ENCODE data around the gene KCTD20.
"Not testable (repeated sequence)": the region's sequence is repeated elsewhere in the genome, so short reads cannot be mapped to it uniquely, and the experiment has no call there.

The KCTD20 gene

DNA sequence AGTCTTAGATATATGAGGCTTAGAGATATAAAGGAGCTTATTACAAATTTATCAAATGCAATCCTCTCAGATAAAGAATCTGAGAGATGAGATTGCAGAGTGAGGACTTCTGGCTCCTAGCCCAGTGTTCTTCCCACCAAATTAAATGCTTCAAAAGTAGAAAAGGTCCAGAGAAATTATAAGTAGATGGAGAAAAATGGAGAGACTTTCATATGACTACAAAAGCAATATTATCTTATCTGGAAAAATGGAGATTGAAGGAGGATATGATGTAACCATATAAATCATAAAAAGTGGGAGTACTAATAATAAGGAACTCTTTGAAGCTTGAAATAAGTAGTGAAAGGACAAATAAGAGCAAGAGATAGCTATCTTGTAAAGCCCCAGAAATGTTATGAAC is 2.8 kb downstream of the KCTD20 start:
- no peak for DNase-seq

DNA sequence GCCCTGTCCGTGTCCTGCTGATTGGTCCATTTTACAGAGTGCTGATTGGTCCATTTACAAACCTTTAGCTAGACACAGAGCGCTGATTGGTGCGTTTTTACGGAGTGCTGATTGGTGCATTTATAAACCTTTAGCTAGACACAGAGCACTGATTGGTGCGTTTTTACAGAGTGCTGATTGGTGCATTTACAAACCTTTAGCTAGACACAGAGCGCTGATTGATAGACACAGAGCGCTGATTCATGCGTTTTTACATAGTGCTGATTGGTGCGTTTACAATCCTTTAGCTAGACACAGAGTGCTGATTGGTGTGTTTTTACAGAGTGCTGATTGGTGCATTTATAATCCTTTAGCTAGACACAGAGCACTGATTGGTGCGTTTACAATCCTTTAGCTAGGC is 6.4 kb downstream of the KCTD20 start:
- DNase-seq: not testable (repeated sequence)

DNA sequence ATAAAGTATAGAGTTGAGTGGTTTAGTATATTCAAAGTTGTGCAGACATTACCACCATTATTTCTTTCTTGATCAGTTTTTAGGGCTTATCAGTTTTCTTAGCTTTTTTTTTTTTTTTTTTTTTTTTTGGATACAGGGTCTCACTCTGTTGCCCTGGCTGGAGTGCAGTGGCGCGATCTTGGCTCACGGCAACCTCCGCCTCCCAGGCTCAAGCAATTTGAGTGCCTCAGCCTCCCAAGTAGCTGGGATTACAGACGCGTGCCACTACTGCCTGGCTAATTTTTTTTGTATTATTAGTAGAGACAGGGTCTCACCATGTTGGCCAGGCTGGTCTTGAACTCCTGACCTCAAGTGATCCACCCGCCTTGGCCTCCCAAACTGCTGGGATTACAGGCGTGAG is 10.1 kb downstream of the KCTD20 start:
- not testable (repeated sequence) for DNase-seq

DNA sequence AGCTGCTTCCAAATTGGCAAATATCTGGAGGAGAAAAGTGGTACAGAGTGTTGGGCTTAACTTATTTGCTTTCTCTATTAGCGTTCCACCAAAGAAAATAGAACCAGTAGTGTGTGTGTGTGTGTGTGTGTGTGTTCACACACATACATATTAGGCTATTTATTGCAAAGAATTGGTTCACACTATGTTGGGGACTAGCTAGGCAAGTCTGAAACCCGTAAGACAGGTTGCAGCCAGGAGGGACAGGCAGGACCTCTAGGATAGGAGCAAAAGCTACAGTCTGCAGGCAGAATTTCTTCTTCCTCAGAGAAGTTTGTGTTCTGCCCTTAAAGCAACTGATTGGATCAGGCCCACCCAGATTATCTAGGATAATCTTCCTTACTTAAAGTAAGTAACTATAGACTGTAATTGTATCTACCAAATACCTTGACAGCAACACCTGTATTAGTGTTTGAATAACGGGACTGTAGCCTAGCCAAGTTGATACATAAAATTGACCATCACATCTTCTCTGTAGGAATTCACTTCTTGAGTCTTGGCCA is 12.8 kb downstream of the KCTD20 start:
- no peak for DNase-seq

DNA sequence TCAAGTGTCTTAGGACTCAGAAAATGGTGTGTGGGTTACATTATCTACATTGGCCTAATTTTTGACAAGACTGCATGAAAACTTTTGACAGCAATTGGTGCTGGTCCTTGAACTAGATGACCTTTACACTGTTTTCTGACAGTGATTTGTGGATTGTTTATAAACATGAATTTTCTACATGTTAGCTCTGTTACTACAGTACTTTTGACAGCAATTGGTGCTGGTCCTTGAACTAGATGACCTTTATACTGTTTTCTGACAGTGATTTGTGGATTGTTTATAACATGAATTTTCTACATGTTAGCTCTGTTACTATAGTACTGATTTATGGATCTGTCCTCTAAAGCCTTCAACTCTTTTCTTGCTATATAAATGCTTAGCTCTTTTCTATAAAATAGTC is 16.7 kb downstream of the KCTD20 start:
- DNase-seq: no peak

DNA sequence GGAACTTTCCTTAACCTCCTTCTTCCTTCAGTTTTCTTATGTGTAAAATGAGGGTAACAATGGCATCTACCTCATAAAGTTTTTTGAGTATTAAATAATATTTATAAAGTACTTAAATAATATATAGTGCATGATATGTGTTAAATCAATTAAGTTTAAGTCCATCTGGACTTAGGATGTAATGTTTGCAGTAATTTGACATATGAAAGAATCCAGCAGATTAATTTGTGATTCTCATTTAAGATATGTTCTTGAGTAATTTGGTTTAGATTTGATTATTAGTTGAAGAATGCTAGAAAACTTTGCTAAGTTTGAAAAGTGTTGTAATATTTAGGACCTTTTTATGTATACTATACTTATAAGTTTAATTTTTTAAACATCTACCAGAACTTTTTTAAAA is 18.1 kb downstream of the KCTD20 start:
- no peak for DNase-seq

DNA sequence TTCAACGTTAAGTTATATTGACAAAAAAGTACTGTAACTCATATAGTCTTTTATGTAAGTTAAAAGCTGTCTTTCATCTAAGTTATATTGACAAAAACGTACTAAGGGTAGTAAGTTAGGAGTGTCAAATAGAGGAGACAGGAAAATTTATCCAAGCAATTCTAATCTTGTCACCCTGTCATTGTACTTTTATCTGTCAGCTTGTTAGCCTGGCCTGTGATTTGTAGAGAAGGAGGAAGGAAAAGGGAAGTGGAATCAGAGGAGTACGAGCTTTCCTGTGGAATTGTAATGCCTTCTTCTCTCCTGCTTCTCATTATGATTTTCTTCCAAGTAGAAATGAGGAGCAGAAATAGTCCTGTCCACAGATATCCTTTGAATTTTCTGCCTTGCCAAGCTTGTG is 18.8 kb downstream of the KCTD20 start:
- DNase-seq: no peak

DNA sequence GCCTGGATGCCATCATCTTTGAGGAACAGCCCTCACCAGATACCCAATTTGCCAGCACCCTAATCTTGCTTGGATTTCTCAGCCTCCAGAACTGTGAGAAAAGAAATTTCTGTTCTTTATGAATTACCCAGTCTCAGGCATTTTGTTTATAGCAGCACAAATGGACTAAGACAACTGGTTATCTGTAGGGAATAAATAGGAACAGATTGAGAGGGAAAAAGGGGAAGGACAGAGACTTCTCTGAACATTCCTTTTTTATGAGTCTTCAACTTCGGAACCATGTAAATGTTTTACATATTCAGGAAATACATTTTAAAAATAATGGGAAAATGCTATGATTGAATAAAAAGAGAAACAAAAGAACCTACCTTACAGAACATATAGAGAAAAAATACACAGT is 20.9 kb downstream of the KCTD20 start:
- no peak for DNase-seq

DNA sequence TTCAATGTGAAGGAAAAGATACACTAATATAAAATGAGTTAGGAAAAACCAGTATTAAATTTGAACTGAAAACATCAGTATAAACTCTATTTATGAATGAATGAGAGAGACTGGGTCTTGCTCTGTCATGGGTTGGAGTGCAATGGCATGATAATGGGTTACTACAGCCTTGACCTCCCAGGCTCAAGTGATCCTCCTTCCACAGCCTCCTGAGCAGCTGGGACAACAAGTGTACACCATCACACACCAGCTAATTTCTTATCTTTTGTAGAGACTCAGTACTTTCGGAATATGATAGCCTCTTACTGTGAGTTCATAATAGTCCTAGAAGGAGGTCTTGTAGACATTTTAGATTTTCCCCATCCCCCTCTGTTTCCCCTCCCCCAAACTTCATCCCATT is 21.4 kb downstream of the KCTD20 start:
- DNase-seq: no peak

DNA sequence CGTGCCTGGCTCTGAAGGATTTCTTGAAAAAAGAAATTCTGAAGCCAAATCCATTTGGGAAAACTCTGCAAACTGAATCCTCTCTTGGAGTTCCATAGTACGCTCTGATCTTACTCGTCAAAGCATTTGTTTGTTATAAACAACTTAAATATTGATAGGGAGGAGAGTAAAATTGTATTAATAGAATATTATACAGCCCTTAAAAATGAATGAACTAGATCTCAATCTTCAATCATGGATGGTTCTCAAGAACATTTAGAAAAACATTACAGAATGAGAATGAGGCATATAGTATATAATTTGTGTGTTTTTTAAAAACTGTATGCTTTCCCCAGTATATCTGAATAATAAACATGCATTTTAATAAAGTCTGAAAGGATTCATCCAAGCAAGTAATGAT is 24.8 kb downstream of the KCTD20 start:
- no peak for DNase-seq

DNA sequence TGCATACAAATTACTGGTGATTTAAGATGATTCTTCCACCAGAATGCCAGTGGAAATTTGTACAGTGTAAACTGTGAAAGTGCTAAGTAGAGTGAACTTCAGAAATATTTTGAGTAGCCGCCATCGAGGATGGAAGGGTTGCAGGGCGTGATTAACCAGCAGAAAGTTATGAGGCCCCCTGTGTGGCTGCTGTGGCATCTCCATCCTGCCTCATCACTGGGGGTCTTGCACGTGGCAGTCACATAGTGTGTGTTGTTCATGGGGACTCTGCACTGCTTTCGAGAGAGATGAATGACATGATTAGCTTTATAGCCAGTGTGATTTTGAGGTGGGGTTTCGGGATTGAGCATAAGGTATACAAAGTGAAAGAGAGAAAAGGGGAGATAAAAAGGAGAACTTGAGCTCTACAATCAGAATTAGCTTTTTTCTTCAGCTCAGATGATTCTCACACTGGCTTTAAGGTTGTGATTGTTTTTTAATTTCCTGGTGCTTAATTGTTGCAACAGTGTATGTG is 26.4 kb downstream of the KCTD20 start:
- no peak for DNase-seq

DNA sequence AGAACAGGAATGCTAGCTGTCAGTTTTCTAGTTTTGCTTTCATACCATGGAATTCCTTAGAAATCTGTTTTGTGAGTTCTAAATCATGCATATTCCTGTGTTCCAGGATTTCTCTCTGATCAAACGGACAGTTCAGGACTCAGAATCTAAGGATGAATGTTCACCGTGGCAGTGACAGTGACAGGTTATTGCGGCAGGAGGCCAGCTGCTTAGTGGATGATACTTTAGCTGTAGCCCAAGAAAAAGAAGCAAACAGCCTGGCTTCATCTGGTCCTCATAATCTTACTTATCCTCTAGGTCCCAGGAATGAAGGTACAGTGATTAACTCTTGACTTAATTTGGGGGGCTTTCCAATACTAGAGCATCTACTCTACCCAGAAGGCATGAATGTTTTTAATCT is 27.1 kb downstream of the KCTD20 start:
- DNase-seq: no peak

DNA sequence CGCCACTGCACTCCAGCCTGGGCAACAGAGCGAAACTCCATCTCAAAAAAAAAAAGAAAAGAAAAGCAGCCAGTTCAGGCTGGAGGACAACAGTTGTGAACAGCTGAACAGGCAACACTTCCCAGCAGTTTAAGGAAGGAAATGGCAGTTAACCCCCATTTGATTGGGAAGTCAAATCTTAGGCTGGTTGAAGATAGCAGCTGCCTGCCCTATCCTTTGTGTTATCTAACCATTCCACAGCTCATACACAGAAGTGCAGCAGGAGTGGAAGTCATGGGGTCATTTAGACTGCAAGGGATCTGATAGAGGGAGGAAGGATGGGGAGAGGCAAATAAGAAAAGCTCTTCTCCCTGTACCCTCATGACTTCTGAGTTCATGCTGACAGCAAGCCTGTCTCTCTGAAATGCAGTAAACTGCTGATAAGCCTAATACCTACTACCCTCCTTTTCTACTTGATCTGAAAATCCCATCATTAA is 35.3 kb downstream of the KCTD20 start:
- DNase-seq: no peak

DNA sequence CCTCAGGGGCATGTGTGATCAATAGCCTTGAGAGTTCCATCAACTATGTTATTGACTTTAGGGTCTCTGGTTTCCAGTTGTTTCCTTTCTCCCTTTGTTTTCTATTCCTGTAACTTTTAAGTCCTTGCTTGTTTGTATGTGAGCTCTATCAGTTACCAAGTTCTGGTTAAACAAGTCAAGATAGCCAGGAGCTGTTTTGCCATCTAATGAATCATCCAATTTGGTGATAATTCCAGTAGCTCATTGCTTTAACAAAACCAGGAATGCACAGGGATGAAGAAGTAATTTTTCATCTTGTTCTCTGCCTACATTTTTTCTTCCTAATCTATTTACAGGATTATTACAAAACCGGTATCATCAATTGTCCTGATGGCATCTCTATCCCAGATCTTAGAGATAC is 36.5 kb downstream of the KCTD20 start:
- DNase-seq: no peak

DNA sequence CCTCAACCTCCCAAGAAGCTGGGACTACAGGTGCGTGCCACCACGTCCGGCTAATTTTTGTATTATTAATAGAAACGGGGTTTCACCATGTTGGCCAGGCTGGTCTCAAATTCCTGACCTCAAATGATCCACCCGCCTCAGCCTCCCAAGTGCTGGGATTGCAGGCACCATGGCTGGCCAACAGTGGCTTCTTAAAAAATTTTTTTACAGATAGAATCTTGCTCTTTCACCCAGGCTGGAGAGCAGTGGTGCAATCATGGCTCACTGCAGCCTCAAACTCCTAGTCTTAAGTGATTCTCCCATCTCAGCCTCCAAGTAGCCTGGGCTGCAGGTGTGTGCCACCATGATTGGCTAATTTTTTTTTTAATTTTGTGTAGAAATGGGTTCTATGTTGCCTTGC is 40.5 kb downstream of the KCTD20 start:
- not testable (repeated sequence) for DNase-seq

DNA sequence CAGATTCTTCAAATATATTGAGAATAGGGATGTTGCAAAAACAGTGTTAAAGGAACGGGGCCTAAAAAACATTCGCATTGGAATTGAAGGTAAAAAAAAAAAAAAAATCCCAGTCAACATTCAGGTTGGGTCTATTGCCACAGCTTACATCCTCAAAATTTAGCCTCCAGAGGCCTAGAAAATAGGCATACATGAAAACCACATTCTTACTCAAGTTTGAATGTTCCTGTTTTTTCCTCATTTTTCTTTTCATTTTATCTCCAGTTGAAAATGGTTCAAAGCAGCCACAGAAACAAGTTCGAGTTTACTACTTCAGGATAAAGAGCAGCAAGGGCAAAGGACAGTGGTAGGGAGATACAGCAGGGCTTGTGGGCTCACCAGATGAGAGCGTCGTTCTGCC is 41.9 kb downstream of the KCTD20 start:
- no peak for DNase-seq

DNA sequence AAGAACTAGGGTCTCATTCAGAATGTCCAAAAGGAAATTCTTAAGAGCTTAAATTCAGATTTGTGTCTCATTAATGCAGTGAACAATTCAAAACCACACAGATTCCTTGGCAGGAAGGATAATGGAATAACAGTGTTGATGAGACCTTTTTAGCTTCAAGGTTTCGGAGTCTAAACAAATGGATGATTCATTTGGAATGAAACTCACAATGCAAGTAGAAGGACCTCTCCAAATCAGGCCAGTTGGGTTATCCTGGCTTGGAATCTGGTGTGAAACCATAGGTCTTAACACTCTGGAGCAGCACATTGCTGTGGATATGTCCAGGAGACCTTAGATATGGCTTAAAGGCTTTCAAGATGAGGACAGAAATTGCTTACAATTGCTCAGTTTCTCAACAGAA is 44.9 kb downstream of the KCTD20 start:
- DNase-seq: no peak

DNA sequence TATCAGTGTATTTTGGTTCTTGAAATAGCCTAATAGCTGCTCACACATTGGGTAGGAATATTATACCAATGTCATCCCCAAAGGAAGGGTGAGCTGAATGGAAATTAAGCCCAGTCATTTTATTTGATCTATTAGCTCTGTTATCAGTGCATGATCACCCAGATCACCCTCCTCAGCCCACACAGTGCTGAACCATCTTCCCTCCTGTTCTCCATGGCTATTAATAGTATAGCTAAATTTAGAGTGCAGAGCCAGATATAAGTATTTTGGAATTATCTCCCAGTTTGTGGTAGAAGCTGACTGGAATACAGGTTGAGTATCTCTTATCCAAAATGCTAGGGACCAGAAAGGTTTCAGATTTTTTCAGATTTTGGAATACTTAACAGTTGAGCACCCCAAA is 45.4 kb downstream of the KCTD20 start:
- DNase-seq: no peak

DNA sequence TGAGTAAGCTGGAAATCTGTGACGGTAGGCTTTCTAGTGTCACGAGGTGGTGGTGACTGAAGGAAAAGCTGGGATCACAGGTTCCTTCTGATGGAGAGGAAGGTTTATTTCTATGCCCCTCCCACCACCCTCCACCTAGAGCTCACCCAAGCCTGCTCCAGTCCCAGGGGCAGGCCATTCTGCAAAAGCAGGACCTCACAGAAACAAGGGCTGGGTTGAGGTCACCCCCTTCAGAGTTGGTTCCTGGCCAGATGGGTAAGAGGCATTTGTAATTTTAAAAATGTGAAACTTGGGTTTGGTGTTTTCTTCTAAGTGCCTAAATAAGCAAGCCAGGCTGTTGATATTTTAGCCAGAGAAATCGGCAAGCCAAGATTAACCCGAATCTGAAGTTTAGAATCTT is 46.6 kb downstream of the KCTD20 start:
- no peak for DNase-seq

DNA sequence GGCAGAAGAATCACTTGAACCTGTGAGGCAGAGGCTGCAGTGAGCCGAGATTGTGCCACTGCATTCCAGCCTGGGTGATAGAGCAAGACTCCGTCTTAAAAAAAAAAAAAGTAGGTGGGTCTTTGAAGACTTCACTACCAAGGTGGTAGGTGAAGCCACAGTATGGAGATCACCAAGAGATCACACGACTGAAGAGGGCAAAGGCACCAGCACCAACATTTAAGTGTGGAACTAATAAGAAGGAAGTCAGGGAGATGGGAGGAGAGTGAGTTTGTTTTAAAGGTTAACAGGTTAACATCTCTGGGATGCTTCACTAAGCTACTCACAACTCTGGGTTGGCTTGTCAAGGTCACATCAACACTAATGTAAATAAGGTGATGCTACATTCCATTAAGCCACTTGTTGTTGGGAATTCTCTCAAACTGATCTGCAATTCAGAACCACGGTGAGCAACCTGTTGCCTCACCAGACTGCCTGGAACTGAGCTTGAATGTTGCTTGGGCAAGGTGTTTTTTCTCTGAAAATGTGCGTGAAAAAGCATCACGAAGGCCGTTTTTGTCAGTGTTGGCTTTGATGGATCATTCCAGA is 48.7 kb downstream of the KCTD20 start:
- no peak for DNase-seq

DNA sequence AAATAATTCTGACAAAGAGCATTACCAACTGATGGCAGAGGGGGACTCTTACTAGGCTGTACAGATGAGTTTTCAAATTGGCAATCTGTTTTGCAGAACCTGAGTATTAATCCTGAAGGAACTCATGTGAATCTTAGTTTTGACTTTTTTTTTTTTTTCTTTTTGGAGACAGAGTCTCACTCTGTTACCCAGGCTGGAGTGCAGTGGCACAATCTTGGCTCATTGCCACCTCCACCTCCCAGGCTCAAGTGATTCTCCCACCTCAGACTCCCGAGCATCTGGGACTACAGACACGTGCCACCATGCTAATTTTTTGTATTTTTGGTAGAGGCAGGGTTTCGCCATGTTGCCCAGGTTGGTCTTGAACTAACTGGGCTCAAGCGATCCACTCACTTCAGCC is 49.3 kb downstream of the KCTD20 start:
- DNase-seq: no peak

DNA sequence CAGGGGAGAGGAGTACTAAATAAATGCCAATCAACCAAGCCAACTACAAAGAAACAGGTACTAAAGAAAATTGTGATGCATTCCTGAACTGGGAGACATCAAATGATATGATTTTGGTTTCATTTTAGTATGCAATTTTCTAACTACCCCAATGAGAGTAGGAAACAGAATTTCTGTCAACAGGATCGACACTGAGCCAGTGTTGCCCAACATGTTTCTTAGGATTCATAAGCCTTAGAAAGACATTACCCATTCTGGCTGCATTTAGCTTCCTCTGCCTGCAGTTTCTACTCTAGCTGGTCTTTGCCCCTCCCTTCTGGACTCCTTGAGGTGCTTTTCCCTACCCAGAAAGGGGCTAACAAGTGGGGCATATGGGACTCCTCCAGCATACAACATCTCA is 49.8 kb downstream of the KCTD20 start:
- DNase-seq: no peak

DNA sequence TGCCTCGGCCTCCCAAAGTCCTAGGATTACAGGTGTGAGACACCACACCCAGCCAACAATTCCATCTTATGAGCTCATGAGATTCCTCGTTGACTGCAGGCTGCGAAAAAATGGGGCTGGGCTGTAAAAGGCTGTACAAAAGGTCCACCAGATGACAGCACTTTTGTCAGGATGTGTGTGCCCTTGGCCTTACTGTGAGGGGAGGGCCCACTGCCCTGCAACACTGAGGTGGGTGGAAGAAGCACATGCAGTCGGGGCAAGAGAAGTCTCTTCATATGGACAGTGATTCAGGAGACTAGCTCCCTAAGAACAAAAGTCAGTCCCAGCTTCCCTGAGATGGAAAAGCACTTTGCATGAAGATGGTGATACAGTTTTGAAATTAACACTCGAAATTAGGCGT is 50.5 kb downstream of the KCTD20 start:
- DNase-seq: no peak

DNA sequence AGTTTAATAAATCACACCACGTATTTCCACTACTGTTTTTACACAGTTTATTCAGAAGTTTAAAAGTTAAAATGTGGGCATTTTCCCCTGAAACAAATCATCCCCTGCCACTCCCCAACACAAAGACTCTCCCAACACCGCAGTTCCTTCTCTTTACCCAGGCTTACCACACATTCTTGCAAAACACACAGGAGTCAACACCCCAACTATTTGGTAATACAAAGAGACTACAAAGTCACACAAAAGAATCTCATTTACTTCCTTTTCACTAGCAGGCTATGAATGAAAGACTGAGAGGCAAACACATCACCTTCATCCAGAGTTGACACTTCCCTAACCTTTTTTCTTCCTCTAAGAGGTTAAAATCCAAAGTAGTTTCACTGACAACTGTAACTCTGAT is 51.1 kb downstream of the KCTD20 start:
- DNase-seq: no peak

DNA sequence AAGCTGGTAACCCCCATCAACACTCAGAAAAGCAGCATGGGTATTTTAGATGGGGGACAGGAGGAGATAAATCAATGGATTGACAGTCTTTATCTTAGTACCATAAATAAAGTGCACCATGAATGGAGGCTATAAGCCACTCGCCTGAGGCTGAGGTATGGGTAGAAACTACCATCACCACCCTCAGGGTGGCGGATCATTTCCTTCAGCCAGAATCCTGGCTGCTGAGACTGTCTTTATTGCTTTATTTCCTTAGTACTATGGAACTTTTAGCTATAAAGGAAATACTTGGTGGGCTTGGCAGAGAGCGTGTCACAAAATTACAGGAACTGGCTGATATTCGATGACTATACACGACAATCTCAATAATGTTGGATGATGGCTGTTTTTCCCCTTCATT is 52.3 kb downstream of the KCTD20 start:
- DNase-seq: no peak
